ENCODE data around the gene YIPF2.
"Not testable (repeated sequence)": the region's sequence is repeated elsewhere in the genome, so short reads cannot be mapped to it uniquely, and the experiment has no call there.

Gene YIPF2

GRCh38 chr19:10928563-10929401 lies at the start of gene YIPF2, which contains the start of gene TIMM29:
TSS of gene YIPF2 (minus strand) at chr19:10928639. CDS start at chr19:10928410, 229 bp downstream.
TSS of gene TIMM29 (plus strand) at chr19:10928811. CDS start at chr19:10928823, 12 bp downstream.
- peak; percentile 96 for DNase-seq (ENCODE audit: low spot score)

DNA sequence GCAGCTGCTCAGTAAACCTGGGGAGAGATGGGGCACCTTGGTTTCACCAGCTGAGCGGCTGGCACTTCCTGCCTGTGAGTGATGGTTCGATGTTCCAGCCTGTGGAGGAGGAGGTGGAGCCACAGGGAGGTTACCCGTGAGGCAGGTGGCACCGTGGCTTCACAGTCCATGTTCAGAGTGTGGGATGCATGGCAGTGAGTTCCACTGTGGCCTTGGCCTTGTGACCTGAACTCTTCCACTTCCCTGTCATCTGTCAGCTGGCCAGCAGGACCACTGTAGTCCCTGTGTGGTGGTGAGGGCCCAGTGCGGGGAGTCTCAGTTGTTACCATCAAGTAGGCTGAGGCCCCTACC lies 49.3 kb upstream of the YIPF2 start:
- DNase-seq (ENCODE audit: low spot score) = no peak

DNA sequence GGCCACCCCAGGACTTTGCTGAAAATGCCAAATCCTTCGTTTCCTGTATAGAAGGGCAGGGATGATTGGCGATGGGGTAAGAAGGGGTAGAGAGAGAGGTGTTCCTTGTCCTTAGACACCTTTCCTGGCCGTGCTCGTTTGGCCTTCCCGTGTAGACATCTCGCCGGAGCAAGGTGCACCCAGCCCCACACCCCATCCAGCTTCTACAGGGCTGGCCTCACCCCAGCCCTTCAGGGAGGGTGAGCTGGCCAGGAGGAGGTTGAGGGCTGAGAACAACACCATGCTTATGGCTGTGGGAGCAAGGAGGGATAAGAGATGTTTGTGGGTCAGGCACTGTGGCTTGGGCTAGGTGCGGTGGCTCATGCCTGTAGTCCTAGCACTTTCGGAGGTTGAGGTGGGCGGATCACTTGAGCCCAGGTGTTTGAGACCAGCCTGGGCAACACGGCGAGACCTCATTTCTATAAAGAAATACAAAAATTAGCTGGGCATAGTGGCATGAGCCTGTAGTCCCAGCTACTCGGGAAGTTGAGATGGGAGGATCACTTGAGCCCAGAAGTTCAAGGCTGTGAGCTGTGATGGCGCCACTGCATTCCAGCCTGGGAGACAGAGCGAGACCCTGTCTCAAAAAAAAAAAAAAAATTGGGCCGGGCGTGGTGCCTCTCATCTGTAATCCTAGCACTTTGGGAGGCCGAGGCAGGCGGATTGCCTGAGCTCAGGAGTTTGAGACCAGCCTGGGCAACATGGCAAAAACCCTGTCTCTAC lies 47.9 kb upstream of the YIPF2 start:
- DNase-seq (ENCODE audit: low spot score) = no peak

GRCh38 chr19:10975374-10976130 lies 47.1 kb upstream of the YIPF2 start:
- no peak for DNase-seq (ENCODE audit: low spot score)

GRCh38 chr19:10971107-10971726 lies 42.8 kb upstream of the YIPF2 start:
- DNase-seq (ENCODE audit: low spot score) = no peak

DNA sequence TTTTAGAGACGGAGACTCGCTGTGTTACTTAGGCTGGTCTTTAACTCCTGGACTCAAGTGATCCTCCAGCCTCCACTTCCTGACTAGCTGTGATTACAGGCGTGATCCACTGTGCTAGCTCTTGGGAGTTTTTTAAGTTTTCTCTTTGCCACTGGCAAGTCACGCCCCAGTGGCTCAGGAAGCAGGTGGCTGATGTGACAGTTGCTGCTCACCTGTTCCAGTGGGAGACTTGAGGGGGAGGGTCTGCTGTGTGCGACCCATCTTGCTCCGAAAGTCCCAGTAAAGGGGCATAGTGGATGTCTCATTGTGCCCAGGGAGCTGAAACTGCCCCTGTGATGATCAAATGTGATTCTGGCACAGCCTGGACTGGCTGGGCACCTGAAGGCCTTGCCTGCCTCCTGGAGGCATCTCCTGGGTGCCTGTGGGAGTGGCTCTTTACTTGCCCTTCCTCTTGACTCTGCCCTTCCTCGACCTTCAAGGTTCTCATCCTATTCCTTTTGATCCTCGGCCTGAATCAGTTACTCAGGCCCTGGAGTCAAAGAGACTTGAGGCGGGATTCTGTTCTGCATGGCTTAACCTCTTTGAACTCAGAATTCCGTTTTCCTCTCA lies 40.2 kb upstream of the YIPF2 start:
- DNase-seq (ENCODE audit: low spot score) = no peak

DNA sequence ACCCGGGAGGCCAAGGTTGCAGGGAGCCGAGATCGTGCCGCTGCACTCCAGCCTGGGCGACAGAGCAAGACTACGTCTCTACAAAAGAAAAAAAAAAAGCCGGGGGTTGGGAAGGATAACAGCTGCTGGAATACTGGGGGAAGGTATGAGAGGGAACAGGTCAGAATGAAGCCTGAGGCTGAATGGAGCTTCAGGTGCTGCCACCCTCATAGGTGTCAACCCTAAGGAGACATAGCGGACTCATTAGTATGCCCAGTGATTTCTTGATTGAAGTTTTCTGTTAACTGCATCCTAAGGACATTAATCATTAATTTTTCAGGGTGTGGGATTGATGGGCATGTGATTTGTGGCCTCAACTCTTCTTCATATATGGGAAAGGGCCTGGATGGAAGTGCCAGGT lies 38.4 kb upstream of the YIPF2 start:
- no peak for DNase-seq (ENCODE audit: low spot score)

- no peak for DNase-seq (ENCODE audit: low spot score)
Measured at GRCh38 chr19:10965398-10965797, 37.0 kb upstream of the YIPF2 start.

DNA sequence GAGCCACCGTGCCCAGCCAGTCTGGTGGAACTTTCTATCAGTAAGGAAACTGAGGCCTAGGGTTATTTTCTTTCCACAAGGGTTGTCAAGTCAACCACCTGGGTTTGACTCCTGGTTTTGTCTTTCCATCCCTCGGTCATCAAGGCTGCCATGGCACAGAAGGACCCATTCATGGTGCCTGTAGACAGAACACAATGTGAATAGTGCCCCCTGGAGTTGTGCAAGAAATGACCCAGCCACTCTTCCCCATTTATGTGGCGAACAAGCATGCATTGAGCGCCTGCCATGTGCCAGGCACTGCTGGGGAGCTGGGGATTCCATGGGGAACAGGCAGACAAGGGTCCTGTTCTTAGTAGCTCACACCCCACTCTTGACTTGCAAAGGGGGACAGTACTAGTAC lies 36.5 kb upstream of the YIPF2 start:
- no peak for DNase-seq (ENCODE audit: low spot score)

GRCh38 chr19:10963865-10964264 lies 35.4 kb upstream of the YIPF2 start:
- DNase-seq (ENCODE audit: low spot score) = no peak

GRCh38 chr19:10962863-10963262 lies 34.4 kb upstream of the YIPF2 start:
- DNase-seq (ENCODE audit: low spot score) = no peak

- peak; percentile 90 for DNase-seq (ENCODE audit: low spot score)
Measured at GRCh38 chr19:10961073-10961860, 32.8 kb upstream of the YIPF2 start.

- DNase-seq (ENCODE audit: low spot score) = peak; percentile 100
Measured at GRCh38 chr19:10960314-10961072, 32.1 kb upstream of the YIPF2 start, which contains the start of gene SMARCA4. TSS of gene SMARCA4 (plus strand) at chr19:10961030. CDS start at chr19:10984152, 23,122 bp downstream.

- DNase-seq (ENCODE audit: low spot score) = not testable (repeated sequence)
Measured at GRCh38 chr19:10959277-10959968, 31.0 kb upstream of the YIPF2 start.

- DNase-seq (ENCODE audit: low spot score) = no peak
Measured at GRCh38 chr19:10952809-10953208, 24.4 kb upstream of the YIPF2 start.

DNA sequence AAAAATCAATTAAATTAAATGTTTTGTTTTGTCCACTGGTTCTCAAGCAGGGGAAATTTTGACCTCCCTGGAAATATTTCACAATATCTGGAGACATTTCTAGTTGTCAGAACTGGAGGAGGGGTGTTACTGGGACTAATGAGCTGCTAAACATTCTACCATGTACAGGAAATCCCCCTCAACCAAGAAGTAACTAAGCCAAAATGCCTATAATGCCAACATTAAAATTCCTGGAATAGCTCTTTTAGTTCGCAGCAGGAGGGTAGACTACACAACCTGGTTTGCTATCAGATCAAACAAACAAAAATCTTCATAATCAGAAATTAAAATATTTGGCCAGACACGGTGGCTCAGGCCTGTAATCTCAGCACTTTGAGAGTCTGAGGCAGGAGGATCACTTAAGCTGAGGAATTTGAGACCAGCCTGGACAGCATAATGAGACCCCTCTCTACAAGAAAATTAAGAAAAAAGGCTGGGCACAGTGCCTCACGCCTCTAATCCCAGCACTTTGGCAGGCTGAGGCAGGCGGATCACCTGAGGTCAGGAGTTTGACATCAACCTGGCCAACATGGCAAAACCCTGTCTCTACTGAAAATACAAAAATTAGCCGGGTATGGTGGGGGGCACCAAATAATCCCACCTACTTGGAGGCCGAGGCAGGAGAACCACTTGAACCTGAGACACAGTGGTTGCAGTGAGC lies 18.7 kb upstream of the YIPF2 start:
- DNase-seq (ENCODE audit: low spot score) = no peak

DNA sequence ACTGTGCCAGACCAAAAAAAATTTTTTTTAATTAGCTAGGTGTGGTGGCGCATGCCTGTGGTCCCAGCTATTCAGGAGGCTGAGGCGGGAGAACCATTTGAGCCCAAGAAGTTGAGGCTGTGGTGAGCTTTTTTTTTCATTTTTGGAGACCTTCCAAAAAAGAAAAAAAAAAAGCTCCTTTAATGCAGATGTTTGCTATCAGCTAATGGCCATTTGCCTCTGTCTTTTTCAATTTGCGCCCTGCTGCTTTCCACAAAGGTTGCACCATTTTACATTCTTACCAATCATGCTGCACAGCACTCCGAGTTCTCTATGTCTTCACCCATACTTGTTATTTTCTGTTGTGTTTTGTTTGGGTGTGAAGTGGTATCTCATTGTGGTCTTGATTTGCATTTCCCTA lies 16.8 kb upstream of the YIPF2 start:
- no peak for DNase-seq (ENCODE audit: low spot score)

- DNase-seq (ENCODE audit: low spot score) = not testable (repeated sequence)
Measured at GRCh38 chr19:10943412-10943811, 15.0 kb upstream of the YIPF2 start.

- DNase-seq (ENCODE audit: low spot score) = not testable (repeated sequence)
Measured at GRCh38 chr19:10941649-10942048, 13.2 kb upstream of the YIPF2 start.
